Measurements from ENCODE around the gene SLC39A10.

The SLC39A10 gene

DNA sequence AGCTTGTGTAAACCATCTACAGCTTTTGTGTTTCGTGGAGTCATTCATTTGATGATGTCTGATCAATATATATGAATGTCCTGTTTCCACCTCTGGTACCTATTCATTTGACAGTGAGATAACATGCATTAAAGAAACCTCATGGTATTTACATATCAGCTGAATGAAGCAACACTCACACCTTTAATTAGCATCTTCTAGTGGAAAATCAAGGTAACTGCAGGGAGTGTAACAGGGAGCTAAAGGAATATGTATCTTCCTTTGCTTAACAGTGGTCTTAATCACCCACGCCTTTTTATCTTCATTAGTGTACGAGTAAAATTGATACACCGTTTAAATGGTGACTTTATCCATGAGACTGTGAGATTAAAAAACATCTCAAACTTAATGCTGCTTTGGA, 15.6 kb downstream of the SLC39A10 start:
- no peak overlapping the region for H3K4me2 ChIP-seq (ENCODE audit: low read length)
- no peak overlapping the region for H2AFZ ChIP-seq (ENCODE audit: low read depth, low read length)
- no peaks in the 10 kb centered on the region for H3K4me1 ChIP-seq (ENCODE audit: low read length)
- no peak overlapping the region for H3K9ac ChIP-seq (ENCODE audit: low read length)
- 0 out of 2 replicates have a peak, but pooled peaks cover 3% of the 10 kb centered on the region for H4K20me1 ChIP-seq (ENCODE audit: insufficient read depth, low read length)
- no peak overlapping the region for H3K27ac ChIP-seq (ENCODE audit: low read length)
- H3K36me3 ChIP-seq (replicated peaks; ENCODE audit: low read depth, low read length): peaks cover 6% of the 10 kb centered on the region
- no peak overlapping the region for H3K4me3 ChIP-seq (ENCODE audit: low read length)
- H3K9me3 ChIP-seq (ENCODE audit: insufficient read depth, low read length): no peaks in the 10 kb centered on the region
- TF ChIP-seq CTCF (IDR thresholded peaks at IDR 0.05; ENCODE audit: low read depth, low read length) (peak; percentile 15; the same call in 1 of the 2 replicates), EZH2phosphoT487 (IDR thresholded peaks at IDR 0.05; ENCODE audit: low read depth) (no peak)
- no peaks in the 10 kb centered on the region for H3K27me3 ChIP-seq (ENCODE audit: low read depth, low read length)
- H3K79me2 ChIP-seq (ENCODE audit: low read length): no peaks in the 10 kb centered on the region

DNA sequence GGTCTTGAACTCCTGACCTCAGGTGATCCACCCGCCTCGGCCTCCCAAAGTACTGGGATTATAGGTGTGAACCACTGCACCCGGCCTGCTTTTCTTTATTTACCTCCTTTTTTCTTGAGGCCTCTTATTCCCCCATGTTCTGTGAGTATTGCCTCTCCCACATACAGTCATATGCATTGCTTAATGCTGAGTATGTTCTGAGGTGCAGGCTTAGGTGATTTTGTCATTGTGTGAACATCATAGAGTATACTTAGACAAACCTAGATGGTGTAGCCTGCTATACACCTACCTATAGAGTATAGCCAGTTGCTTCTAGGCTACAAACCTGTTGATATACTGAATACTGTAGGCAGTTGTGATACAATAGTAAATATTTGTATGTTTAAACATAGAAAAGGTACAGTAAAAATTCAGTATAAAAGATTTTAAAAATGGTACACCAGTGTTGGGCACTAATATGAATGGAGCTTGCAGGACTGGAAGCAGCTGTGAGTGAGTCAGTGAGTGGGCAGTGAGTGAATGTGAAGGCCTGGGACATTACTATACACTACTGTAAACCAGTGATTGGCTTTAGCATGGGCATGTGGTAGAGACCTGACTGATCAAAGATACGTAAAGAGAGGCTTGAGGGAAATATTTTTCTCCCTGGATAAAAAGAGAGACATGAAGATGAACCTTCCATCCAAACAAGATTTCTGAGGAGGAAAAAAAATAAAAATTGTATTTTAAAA, 17.6 kb downstream of the SLC39A10 start:
- TF ChIP-seq EZH2phosphoT487 (IDR thresholded peaks at IDR 0.05; ENCODE audit: low read depth) (no peak), CTCF (IDR thresholded peaks at IDR 0.05; ENCODE audit: low read depth, low read length) (no peak)
- peaks cover 9% of the 10 kb centered on the region for H3K36me3 ChIP-seq (replicated peaks; ENCODE audit: low read depth, low read length)
- H3K9me3 ChIP-seq (ENCODE audit: insufficient read depth, low read length): no peaks in the 10 kb centered on the region
- H3K27me3 ChIP-seq (ENCODE audit: low read depth, low read length): no peaks in the 10 kb centered on the region
- H4K20me1 ChIP-seq (ENCODE audit: insufficient read depth, low read length): 0 out of 2 replicates have a peak, but pooled peaks cover 3% of the 10 kb centered on the region
- H3K9ac ChIP-seq (ENCODE audit: low read length): no peak overlapping the region
- H3K4me2 ChIP-seq (ENCODE audit: low read length): no peak overlapping the region
- no peak overlapping the region for H3K4me3 ChIP-seq (ENCODE audit: low read length)
- H2AFZ ChIP-seq (ENCODE audit: low read depth, low read length): no peak overlapping the region
- peaks cover 4% of the 10 kb centered on the region; the same call in 1 of the 2 replicates for H3K79me2 ChIP-seq (ENCODE audit: low read length)
- no peak overlapping the region for H3K27ac ChIP-seq (ENCODE audit: low read length)
- no peaks in the 10 kb centered on the region for H3K4me1 ChIP-seq (ENCODE audit: low read length)

DNA sequence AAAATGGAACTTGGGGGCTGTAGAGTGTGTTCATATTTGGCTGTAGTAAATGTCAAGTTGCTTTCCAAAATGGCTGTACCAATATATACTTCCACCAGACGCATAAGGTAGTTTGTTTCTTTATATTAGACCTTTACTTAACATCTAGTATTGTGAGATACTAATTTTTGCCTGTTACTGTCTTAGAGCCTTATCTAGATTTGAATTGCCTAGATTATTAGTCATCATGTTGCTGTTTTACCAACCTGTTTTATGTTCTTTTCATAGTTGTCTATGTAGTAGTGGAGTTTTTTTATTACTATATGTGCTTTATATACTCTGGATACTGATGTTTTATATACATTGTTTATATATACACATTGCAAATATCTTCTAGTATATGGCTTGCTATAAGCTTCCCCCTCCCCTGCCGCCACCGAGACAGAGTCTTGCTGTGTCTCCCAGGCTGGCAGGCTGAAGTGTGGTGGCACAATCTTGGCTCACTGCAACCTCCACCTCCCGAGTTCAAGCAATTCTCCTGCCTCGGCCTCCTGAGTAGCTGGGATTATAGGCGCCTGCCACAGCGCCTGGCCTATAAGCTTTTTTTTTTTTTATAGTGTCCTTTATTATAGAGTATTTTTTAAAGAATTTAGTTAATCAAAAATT, 18.9 kb downstream of the SLC39A10 start:
- H3K4me2 ChIP-seq (ENCODE audit: low read length): no peak overlapping the region
- no peak overlapping the region for H3K27ac ChIP-seq (ENCODE audit: low read length)
- H4K20me1 ChIP-seq (ENCODE audit: insufficient read depth, low read length): 0 out of 2 replicates have a peak, but pooled peaks cover 3% of the 10 kb centered on the region
- peaks cover 4% of the 10 kb centered on the region; the same call in 1 of the 2 replicates for H3K79me2 ChIP-seq (ENCODE audit: low read length)
- no peaks in the 10 kb centered on the region for H3K9me3 ChIP-seq (ENCODE audit: insufficient read depth, low read length)
- no peaks in the 10 kb centered on the region for H3K4me1 ChIP-seq (ENCODE audit: low read length)
- TF ChIP-seq CTCF (IDR thresholded peaks at IDR 0.05; ENCODE audit: low read depth, low read length) (no peak), EZH2phosphoT487 (IDR thresholded peaks at IDR 0.05; ENCODE audit: low read depth) (no peak)
- no peak overlapping the region for H3K9ac ChIP-seq (ENCODE audit: low read length)
- no peak overlapping the region for H2AFZ ChIP-seq (ENCODE audit: low read depth, low read length)
- no peak overlapping the region for H3K4me3 ChIP-seq (ENCODE audit: low read length)
- H3K27me3 ChIP-seq (ENCODE audit: low read depth, low read length): no peaks in the 10 kb centered on the region
- peaks cover 19% of the 10 kb centered on the region for H3K36me3 ChIP-seq (replicated peaks; ENCODE audit: low read depth, low read length)

DNA sequence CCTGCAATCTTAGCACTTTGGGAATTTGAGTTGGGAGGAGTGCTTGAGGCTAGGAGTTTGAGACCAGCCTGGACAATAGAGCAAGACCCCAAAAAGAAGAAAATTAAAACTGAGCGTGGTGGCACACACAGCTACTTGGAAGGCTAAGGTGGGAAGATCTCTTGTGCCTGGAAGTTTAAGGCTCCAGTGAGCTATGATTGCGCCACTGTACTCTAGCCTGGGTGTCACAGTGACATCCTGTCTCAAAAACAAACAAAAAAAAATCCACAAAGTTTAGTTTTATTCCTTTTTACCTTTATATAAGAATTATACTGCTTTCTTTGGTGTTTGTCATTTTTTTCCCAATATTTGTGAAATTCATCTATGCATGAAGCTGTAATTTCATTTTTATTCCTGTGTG, 20.3 kb downstream of the SLC39A10 start:
- Histone ChIP-seq H3K27ac (ENCODE audit: low read length) (no peak overlapping the region), H3K79me2 (ENCODE audit: low read length) (peaks cover 4% of the 10 kb centered on the region; the same call in 1 of the 2 replicates), H3K9ac (ENCODE audit: low read length) (no peak overlapping the region), H2AFZ (ENCODE audit: low read depth, low read length) (no peak overlapping the region), H3K4me1 (ENCODE audit: low read length) (no peaks in the 10 kb centered on the region), H3K27me3 (ENCODE audit: low read depth, low read length) (no peaks in the 10 kb centered on the region), H3K4me3 (ENCODE audit: low read length) (no peak overlapping the region), H3K9me3 (ENCODE audit: insufficient read depth, low read length) (no peaks in the 10 kb centered on the region), H3K36me3 (replicated peaks; ENCODE audit: low read depth, low read length) (peaks cover 24% of the 10 kb centered on the region), H4K20me1 (ENCODE audit: insufficient read depth, low read length) (0 out of 2 replicates have a peak, but pooled peaks cover 3% of the 10 kb centered on the region), H3K4me2 (ENCODE audit: low read length) (no peak overlapping the region)
- TF ChIP-seq EZH2phosphoT487 (IDR thresholded peaks at IDR 0.05; ENCODE audit: low read depth) (no peak), CTCF (IDR thresholded peaks at IDR 0.05; ENCODE audit: low read depth, low read length) (no peak)

Data from OCI-LY3 (cell line).